HepG2 (cell line): ENCODE data around the gene RSPRY1. TPM values are rescaled to one million over a fixed set of nuclear protein-coding genes. Genes with fewer than 3 reads are reported as not detected.
A peak's percentile ranks its signal among the peaks of the same experiment; 100 is the strongest.

Experiments used
- ARID2 ChIP-seq: sonication (generic); formaldehyde crosslinking; IDR thresholded peaks from 2 replicates; pipeline ENCODE4 v1.8.1; 2022; ENCODE audit warnings: mild to moderate bottlenecking, missing genetic modification reagents, borderline replicate concordance
- CERS6 ChIP-seq: sonication (generic); formaldehyde crosslinking; IDR thresholded peaks from 2 replicates; pipeline ENCODE4 v1.5.0; 2020; ENCODE audit warnings: missing genetic modification reagents
- FOXK2 ChIP-seq: fragments of 450-650 bp; IDR thresholded peaks from 2 replicates; pipeline ENCODE4 v1.6.1; 2016
- FOXM1 ChIP-seq: sonication (generic); formaldehyde crosslinking; IDR thresholded peaks from 2 replicates; pipeline ENCODE4 v1.5.0; 2020; ENCODE audit warnings: missing genetic modification reagents
- HDAC2 ChIP-seq: sonication (generic); formaldehyde crosslinking; IDR thresholded peaks from 2 replicates; pipeline ENCODE4 v1.4.0; 2020; ENCODE audit warnings: missing genetic modification reagents
- HMGXB4 ChIP-seq, 2 experiments: sonication (generic) in 1 of 2; formaldehyde crosslinking in 1 of 2; IDR thresholded peaks; 2 replicates each; pipeline versions ENCODE4 v1.4.0 to v1.6.1; 2018 to 2020; ENCODE audit warnings: missing genetic modification reagents in 2 of 2, borderline replicate concordance in 1 of 2, low read depth in 1 of 2, mild to moderate bottlenecking in 1 of 2, missing biosample characterization in 1 of 2
- HNRNPL ChIP-seq: fragments of 200-400 bp; formaldehyde crosslinking; IDR thresholded peaks from 2 replicates; pipeline ENCODE4 v1.6.1; 2017; ENCODE audit warnings: mild to moderate bottlenecking, low read depth, low read length
- HOXA7 ChIP-seq: sonication (generic); formaldehyde crosslinking; IDR thresholded peaks from 2 replicates; pipeline ENCODE4 v1.8.1; 2022; ENCODE audit warnings: mild to moderate bottlenecking, missing genetic modification reagents, moderate library complexity
- MLLT10 ChIP-seq: sonication (generic); formaldehyde crosslinking; IDR thresholded peaks from 2 replicates; pipeline ENCODE4 v1.4.0; 2020; ENCODE audit warnings: missing genetic modification reagents
- NONO ChIP-seq, 2 experiments: fragments of 450-650 bp in 1 of 2; sonication (generic) in 1 of 2; formaldehyde crosslinking in 1 of 2; IDR thresholded peaks in 1 of 2; conservative IDR thresholded peaks in 1 of 2; 2 replicates each; pipeline versions ENCODE4 v1.6.1 to v1.8.0; 2017 to 2022; ENCODE audit warnings: mild to moderate bottlenecking in 1 of 2, missing genetic modification reagents in 1 of 2, moderate library complexity in 1 of 2
- PAX8 ChIP-seq: sonication (generic); formaldehyde crosslinking; IDR thresholded peaks from 2 replicates; pipeline ENCODE4 v1.8.0; 2022; ENCODE audit warnings: mild to moderate bottlenecking, missing genetic modification reagents, borderline replicate concordance
- SMYD3 ChIP-seq: sonication (generic); formaldehyde crosslinking; IDR thresholded peaks from 2 replicates; pipeline ENCODE4 v1.8.1; 2023; ENCODE audit warnings: mild to moderate bottlenecking, missing genetic modification reagents
- ZFP82 ChIP-seq: sonication (generic); formaldehyde crosslinking; IDR thresholded peaks from 2 replicates; pipeline ENCODE4 v1.5.1; 2020; ENCODE audit warnings: mild to moderate bottlenecking, missing genetic modification reagents, borderline replicate concordance
- ZNF251 ChIP-seq: sonication (generic); formaldehyde crosslinking; IDR thresholded peaks from 2 replicates; pipeline ENCODE4 v1.9.0; 2021; ENCODE audit warnings: mild to moderate bottlenecking, missing genetic modification reagents
- ZNF367 ChIP-seq: sonication (generic); formaldehyde crosslinking; IDR thresholded peaks from 2 replicates; pipeline ENCODE4 v1.4.0; 2020; ENCODE audit warnings: missing genetic modification reagents, borderline replicate concordance
- ZNF570 ChIP-seq: sonication (generic); formaldehyde crosslinking; IDR thresholded peaks from 2 replicates; pipeline ENCODE4 v1.4.0; 2020; ENCODE audit warnings: mild to moderate bottlenecking, missing genetic modification reagents, borderline replicate concordance
- ZNF597 ChIP-seq: sonication (generic); formaldehyde crosslinking; IDR thresholded peaks from 2 replicates; pipeline ENCODE4 v1.5.0; 2020; ENCODE audit warnings: missing genetic modification reagents
- ZNF629 ChIP-seq: sonication (generic); formaldehyde crosslinking; conservative IDR thresholded peaks from 2 replicates; pipeline ENCODE4 v1.5.0; 2020; ENCODE audit warnings: missing genetic modification reagents
- ZNF83 ChIP-seq: sonication (generic); formaldehyde crosslinking; IDR thresholded peaks from 2 replicates; pipeline ENCODE4 v1.4.0; 2020; ENCODE audit warnings: missing genetic modification reagents, mild to moderate bottlenecking, borderline replicate concordance
- ZSCAN22 ChIP-seq: sonication (generic); formaldehyde crosslinking; IDR thresholded peaks from 2 replicates; pipeline ENCODE4 v1.4.0; 2020; ENCODE audit warnings: mild to moderate bottlenecking, missing genetic modification reagents
- polyA plus RNA-seq, 8 experiments: library from polyadenylated mRNA; depleted of rRNA in 3 of 8; stranded (reverse) in 7 of 8; unstranded in 1 of 8; fragments of >200 nt; fragmentation: Illumina TruSeq in 4 of 8; extraction: Trizol in 4 of 8; gene quantifications; 2 replicates each; pipeline versions ENCODE4 v1.2.1 to v1.2.3, GENCODE V29; 2011 to 2016; ENCODE audit warnings: low read depth in 4 of 8, missing spikeins in 1 of 8, mixed read lengths in 1 of 8; ENCODE audit not compliant: insufficient read depth in 1 of 8
- total RNA-seq, 5 experiments: library from RNA; depleted of rRNA; stranded (reverse); fragments of >200 nt; fragmentation: Illumina TruSeq; extraction: Trizol; gene quantifications; 2 replicates each; pipeline ENCODE4 v1.2.3, GENCODE V29; 2016; ENCODE audit warnings: low read depth in 1 of 5
- TF ChIP-seq, protein P1 (sequence below): sonication (generic); formaldehyde crosslinking; conservative IDR thresholded peaks from 2 replicates; pipeline ENCODE4 v1.8.0; 2022; ENCODE audit warnings: low read depth, missing genetic modification reagents
- TF ChIP-seq, protein P2 (sequence below): sonication (generic); formaldehyde crosslinking; IDR thresholded peaks from 2 replicates; pipeline ENCODE4 v1.8.0; 2022; ENCODE audit warnings: mild to moderate bottlenecking, missing genetic modification reagents, moderate library complexity

Gene RSPRY1
- total and polyA plus RNA-seq, 2 of the 13 experiments (the other 11 are each of a cell fraction or from before 2014, with no cell fraction given): 53.4 to 61.0 TPM

DNA sequence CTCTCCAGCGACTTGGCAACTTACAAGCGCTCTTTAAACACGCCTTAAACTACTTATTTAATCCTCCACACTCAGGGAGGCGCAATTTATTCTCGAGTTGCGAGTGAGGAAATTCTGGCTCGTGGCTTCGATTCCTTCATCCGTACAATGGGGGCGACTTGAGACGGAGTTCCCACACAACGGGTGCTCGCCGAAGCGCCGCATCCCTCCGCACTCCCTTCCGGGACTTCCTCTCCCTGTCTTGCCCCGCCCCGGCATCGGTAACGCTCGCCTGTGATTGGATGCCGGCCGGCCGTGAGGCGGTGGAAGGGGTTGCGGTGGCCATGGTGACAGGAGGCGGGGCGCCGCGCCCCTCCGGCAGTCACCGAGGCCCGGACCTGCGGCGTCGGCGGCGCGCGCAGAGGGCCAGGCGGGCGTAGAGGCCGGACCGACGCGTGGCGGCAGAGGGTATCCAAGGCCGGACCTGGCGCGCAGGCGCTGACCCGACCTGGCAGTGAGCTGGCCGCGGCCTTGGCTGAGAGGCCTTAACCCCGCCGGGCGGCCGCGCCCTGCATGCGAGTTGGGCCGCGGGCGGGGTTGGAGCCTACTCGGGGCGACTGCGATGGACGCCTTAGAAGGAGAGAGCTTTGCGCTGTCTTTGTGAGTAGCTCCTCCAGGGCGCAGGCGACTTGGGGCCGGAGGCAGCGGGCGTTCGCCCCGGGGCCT lies 58.8 kb downstream of the RSPRY1 start, which contains the start of gene ARL2BP (continued):
- TF ChIP-seq, protein P1, sequence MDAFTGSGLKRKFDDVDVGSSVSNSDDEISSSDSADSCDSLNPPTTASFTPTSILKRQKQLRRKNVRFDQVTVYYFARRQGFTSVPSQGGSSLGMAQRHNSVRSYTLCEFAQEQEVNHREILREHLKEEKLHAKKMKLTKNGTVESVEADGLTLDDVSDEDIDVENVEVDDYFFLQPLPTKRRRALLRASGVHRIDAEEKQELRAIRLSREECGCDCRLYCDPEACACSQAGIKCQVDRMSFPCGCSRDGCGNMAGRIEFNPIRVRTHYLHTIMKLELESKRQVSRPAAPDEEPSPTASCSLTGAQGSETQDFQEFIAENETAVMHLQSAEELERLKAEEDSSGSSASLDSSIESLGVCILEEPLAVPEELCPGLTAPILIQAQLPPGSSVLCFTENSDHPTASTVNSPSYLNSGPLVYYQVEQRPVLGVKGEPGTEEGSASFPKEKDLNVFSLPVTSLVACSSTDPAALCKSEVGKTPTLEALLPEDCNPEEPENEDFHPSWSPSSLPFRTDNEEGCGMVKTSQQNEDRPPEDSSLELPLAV: no peak
- TF ChIP-seq MLLT10 (CRISPR knock-in tag) (no peak), FOXM1 (no peak; the same call in 1 of the 2 replicates), SMYD3 (peak; percentile 79), ZNF251 (CRISPR knock-in tag) (no peak), HDAC2 (CRISPR knock-in tag) (no peak; the same call in 1 of the 2 replicates), HOXA7 (CRISPR knock-in tag) (no peak), ZNF570 (CRISPR knock-in tag) (no peak), FOXK2 (no peak), NONO (IDR thresholded peaks at IDR 0.05) (no peak), NONO (CRISPR knock-in tag; conservative IDR thresholded peaks at IDR 0.05) (peak; percentile 94), ZNF629 (CRISPR knock-in tag) (no peak; the same call in 1 of the 2 replicates), ZNF597 (CRISPR knock-in tag) (no peak), ZFP82 (no peak), CERS6 (CRISPR knock-in tag) (no peak), HMGXB4 (CRISPR knock-in tag; IDR thresholded peaks at IDR 0.05; ENCODE audit: borderline replicate concordance in 1 of 2, low read depth in 1 of 2) (peak; percentile 74 to 91; a peak in 3 of 4 replicates), ARID2 (CRISPR knock-in tag) (0 out of 2 replicates have a peak, but pooled peaks have one; percentile 71), ZNF83 (peak; percentile 92), ZNF367 (CRISPR knock-in tag) (no peak), PAX8 (CRISPR knock-in tag) (peak; percentile 85; the same call in 1 of the 2 replicates), ZSCAN22 (CRISPR knock-in tag) (peak; percentile 72; the same call in 1 of the 2 replicates), HNRNPL (0 out of 2 replicates have a peak, but pooled peaks have one; percentile 46)
- TF ChIP-seq, protein P2, sequence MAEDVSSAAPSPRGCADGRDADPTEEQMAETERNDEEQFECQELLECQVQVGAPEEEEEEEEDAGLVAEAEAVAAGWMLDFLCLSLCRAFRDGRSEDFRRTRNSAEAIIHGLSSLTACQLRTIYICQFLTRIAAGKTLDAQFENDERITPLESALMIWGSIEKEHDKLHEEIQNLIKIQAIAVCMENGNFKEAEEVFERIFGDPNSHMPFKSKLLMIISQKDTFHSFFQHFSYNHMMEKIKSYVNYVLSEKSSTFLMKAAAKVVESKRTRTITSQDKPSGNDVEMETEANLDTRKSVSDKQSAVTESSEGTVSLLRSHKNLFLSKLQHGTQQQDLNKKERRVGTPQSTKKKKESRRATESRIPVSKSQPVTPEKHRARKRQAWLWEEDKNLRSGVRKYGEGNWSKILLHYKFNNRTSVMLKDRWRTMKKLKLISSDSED: no peak
